Fibroblast of pulmonary artery (primary cell): ENCODE results near the gene CLDN7.

Experiments used
- DNase-seq: peaks from one replicate; pipeline ENCODE4 v3.0.0-alpha.2; 2010; ENCODE audit warnings: low read depth
- H3K4me3 ChIP-seq: replicated peaks from 2 replicates; pipeline ENCODE4 v1.5.1; 2011; ENCODE audit warnings: low read depth, mild to moderate bottlenecking, control low read depth, low read length, moderate library complexity
- TF ChIP-seq, protein P1 (sequence below): IDR thresholded peaks from 2 replicates; pipeline ENCODE4 v1.5.1; 2011; ENCODE audit warnings: mild to moderate bottlenecking, control low read depth, low read length, inconsistent platforms; ENCODE audit errors: missing control alignments

CLDN7 gene

DNA sequence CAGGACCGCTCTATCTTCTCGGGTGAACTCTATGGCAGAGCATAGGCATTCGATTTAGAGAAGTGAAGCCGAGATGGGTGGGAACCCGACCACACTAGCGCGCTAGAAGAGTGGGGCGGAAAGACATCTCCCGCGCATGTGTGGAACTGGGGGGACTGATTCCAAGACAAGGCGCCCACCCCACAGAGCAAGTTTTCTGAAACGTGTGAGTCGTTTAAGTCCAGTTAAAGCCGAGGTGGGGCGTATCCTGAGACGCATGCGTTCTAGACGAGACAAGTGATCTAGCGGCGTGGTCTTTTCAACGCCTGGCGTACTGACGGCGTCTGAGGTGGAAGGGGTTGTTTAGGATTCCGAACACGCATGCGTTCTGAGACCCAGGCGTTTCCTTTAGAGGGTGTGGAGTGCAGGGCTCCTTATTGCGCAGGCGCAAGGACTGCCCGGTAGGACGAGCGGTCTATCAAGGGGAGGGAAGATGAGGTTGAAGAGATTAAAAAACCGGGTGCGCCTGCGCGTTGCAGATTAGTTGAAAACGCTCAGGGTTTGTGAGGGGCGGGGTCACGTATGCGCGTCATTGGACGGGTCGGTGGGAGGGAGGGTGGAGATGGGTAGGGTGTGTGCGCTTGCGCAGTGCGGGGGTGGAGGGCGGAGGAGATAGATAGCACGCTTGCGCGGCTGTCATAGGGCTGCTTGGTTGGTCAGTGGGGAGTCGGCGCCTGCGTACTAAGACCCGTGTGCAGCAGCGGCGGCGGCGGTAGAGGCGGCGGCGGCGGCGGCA, 44.8 kb upstream of the CLDN7 start, which contains the start of gene EIF5A:
EIF5A (plus strand) TSS at position 718 of the 775 bp plus-strand sequence. CDS start 2,008 bp downstream, outside the sequence.
- peak within 1 kb of the TSS; percentile 97 for H3K4me3 ChIP-seq
- DNase-seq: peak; percentile 100
- TF ChIP-seq, protein P1, sequence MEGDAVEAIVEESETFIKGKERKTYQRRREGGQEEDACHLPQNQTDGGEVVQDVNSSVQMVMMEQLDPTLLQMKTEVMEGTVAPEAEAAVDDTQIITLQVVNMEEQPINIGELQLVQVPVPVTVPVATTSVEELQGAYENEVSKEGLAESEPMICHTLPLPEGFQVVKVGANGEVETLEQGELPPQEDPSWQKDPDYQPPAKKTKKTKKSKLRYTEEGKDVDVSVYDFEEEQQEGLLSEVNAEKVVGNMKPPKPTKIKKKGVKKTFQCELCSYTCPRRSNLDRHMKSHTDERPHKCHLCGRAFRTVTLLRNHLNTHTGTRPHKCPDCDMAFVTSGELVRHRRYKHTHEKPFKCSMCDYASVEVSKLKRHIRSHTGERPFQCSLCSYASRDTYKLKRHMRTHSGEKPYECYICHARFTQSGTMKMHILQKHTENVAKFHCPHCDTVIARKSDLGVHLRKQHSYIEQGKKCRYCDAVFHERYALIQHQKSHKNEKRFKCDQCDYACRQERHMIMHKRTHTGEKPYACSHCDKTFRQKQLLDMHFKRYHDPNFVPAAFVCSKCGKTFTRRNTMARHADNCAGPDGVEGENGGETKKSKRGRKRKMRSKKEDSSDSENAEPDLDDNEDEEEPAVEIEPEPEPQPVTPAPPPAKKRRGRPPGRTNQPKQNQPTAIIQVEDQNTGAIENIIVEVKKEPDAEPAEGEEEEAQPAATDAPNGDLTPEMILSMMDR: no peak

DNA sequence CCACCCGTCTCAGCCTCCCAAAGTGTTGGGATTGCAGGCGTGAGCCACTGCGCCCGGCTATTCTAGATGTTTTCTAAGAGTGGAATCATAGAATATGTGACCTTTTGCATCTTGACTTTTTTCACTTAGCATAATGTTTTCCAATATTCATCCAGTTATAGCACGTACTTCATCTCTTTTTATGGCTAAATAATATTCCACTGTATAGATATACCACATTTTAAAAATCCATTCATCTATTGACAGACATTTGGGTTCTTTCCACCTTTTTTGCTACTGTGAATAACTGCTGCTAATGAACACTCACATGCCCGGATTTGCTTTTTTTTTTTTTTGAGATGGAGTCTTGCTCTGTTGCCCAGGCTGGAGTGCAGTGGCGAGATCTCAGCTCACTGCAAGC, 41.9 kb upstream of the CLDN7 start:
- TF ChIP-seq, protein P1: no peak
- H3K4me3 ChIP-seq: no peak overlapping the region
- DNase-seq: no peak

DNA sequence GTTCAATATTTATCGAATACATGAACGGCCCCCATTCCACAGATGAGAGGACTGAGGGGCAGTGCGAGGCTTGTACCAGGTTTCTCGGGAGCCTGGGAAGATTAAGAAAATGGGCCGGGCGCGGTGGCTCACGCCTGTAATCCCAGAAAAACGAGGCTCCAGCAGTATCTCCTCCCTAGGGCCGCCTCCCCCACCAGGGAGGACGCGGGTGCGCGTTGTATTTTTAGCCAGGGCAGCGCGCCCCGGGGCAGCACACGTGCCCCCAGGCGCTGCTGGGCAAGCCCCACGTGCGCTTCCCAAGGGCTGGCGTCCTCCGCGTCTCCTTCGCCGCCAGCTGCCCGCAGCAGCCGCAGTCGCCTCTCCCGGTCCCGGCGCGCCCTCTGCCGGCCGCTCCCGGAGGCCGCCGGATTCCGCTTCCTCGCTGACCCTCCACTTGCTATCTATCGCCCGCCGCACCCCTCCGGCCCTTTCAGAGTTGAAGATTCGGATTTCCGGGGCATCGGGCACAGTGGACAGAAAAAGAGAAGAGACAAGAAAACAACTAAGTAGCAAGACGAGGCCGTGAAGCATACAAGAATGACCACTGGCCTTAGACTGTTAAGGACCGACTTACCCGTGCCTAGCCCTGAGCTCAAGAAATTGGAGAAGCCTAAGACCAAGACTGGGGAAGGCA, 34.0 kb upstream of the CLDN7 start:
- TF ChIP-seq, protein P1: peak; percentile 47
- DNase-seq: peak; percentile 82
- no peak overlapping the region for H3K4me3 ChIP-seq

DNA sequence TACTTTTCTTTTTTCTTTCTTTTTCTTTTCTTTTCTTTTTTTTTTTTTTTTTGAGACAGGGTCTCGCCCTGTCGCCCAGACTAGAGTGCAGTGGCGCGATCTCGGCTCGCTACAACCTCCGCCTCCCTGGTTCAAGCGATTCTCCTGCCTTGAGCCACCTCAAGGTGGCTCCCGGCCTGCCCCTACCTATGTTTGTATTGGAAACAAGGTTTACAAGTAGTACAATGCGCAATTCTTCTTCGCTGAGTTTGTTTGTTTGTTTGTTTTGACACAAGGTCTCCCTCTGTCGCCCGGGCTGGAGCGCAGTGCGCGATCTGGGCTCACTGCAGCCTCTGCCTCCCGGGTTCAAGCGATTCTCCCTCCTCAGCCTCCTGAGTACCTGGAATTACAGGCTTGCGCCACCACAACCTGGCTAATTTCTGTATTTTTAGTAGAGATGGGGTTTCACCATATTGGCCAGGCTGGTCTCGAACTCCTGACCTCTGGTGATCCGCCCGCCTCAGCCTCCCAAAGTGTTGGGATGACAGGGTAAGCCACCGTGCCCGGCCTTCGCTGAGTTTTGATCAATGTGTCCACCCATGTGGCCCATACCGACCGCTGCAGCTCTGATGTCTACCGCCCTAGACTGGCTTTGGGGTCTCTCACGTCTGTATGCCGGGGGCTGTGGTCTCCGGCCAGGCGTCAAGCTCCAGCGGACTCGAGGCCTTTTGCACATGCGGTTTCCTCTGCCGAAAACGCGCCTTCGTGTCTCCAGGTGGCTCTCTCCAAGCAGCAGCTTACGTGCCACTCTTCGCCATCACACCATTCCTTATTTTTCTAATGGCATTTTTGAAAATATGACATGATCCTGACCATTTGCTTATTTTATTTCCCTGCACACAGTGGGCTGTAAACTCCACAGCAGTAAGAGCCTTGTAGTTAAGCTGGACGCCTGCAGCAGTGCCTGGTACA, 33.2 kb upstream of the CLDN7 start:
- DNase-seq: no peak
- no peak overlapping the region for H3K4me3 ChIP-seq
- TF ChIP-seq, protein P1: no peak

DNA sequence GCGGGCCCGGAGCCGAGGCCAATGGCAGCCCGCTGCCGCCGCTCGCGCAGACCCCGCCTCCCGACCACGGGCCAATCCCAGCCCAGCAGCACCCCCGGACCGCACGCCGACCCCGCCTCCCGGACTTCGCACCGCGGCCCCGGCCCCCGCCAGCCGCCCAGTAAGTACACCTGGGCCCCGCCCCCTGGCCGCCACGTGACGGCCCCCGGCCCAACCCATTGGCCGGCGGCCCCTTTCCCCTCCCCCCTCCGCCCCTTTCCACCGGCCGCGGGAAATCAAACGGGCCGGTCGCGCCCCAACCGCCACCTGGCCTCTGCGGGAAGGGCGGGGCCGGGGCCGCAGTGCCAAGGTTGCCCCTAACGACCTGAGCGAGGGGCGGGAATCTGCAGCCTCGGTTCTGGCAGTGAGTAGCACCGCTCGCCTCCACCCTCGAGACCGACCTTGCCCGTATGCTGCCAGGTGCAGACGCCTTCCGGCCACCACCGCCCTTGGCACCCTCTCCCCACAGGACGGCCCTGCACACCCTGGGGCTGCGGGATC, 32.4 kb upstream of the CLDN7 start, which contains the start of gene YBX2:
YBX2 (minus strand) TSS at position 26 of the 540 bp plus-strand sequence. CDS start 139 bp downstream, outside the sequence.
- DNase-seq: no peak
- TF ChIP-seq, protein P1: no peak
- no peak within 1 kb of the TSS for H3K4me3 ChIP-seq
